ENCODE results near the gene ZNF341.

Gene ZNF341

DNA sequence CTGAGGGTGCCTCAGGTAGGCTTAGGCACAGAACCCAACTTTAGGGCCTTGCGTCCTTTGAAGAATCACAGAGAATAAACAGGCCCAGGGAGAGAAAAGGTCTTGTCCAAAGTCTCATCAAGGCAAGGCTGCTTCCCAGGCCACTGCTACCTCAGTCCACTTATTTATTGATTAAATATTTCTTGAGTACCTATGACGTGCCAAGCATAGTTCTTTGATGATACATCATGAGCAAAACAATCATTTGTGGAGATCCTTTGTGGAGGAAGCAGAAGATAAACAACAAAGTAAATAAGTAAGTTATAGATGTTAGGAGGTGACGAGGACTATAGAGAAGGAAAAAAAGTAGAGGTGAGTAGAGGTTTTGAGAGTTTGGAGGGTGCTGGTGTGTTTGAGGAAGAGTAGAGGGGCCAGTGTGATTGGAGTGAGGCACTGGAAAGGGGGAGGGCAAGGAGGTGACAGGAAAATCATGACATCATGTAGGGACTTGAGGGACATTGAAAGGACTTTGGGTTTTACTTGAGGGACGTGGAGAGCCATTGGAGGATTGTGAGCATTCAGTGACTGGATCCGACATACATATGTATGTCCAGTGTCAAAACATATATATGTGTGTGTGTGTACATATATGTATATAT lies 65.2 kb downstream of the ZNF341 start:
- no peak for DNase-seq

DNA sequence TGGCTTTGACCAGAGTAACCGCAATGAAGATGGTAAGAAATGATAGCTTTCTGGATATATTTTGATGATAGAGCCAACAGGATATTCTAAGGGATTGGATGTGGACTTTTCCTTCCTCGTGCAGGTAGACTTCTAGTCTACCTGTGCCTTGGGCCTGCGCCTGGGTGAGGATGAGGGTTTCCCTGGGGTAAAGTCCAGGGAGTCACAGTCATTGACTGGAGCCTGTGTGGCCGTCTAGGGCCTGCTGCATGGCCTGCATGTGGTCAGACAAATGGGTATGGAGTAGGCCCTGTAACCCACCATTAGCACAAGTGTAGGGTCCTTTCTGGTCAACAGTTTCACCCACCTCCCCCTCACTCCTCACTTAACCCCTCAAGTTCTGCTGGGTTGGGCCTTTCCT lies 66.6 kb downstream of the ZNF341 start:
- DNase-seq, result no peak

DNA sequence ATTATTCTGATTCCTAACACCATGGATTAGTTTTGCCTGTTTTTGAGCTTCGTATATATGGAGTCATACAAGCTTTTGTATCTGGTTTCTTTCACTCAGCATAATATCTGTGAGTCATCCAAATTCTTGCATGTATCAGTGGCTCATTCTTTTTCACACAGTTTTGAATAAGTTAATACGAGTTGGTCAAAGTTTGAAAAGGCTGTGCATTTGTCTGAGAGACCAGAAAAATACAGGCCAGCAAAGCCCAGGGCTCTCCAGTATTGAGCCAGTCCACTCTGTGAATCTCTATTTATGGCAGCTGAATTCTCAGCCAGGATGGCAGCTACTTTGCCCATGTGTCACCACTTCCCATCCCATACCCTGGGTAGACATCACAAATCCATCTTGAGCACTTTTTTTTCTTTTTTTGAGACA lies 72.1 kb downstream of the ZNF341 start:
- no peak for DNase-seq

GRCh38 chr20:33808388-33808787 lies 76.6 kb downstream of the ZNF341 start:
- DNase-seq, result no peak

GRCh38 chr20:33810259-33810658 lies 78.5 kb downstream of the ZNF341 start:
- DNase-seq, result no peak

- DNase-seq, result peak; percentile 92 to 98 (median 95)
Measured at GRCh38 chr20:33810885-33811775, 79.3 kb downstream of the ZNF341 start, which contains the start of gene CHMP4B. Gene CHMP4B (plus strand): TSS chr20:33811348. CDS start chr20:33811469, 121 bp downstream.

GRCh38 chr20:33811776-33812151 lies 80.0 kb downstream of the ZNF341 start:
- DNase-seq, result no peak

DNA sequence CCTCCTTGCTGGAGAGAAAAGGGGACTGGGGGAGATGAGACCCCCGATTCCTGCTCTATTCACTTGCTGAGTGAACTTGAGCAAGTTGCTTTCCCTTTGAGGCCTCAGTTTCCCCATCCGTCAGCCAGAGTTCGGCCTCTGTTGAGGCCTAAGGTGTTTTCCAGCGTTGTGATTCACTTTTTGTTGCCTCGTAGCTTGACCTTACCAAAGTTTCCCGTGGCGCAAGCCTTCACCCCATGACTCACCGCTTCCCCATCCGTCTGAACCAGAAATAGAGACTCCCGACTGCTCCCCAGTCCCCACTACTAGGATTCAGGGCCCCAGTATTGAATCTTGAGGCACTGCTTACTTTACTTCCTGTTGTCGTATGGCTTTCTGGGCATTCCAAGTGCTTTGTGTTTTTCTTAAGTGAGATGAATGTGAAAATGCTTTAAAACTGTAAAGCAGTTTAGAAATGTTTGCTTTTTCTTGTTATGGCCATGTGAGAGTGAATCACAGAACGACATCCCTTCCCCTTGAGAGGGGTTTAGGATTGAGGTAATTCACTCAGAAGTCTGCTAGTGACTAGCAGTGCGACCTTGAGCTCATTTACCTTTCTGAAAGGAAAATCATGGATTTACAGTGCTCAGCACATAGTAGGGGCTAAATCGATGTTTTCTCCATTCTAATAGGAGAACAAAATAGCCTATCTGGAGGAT lies 80.5 kb downstream of the ZNF341 start:
- no peak for DNase-seq

DNA sequence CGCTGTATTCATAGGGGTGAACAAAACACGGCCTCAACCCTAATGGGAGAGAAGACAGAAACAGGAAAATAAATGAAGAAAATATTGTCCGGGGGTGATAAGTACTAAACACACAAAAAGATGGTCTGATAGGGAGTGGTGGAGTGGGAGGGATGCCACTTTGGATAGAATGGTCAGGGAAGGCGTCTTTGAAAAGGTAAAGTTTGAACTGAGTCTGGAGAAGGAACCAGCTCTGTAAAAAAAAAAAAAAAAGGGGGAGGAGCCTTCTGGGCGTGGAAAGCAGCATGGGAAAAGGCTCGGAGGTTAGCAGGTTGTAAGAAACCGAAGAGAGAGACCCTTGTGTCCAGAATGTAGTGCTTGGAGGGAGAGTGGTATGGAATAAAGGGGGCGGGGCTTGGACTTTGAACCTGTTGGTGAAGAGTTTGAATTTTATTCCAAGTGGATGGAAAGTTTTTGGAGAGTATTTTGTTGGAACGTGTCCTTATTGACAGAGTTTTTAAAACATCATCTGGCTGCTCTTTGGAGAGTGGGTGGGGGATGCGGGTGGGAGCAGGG lies 81.2 kb downstream of the ZNF341 start:
- no peak for DNase-seq

- DNase-seq, result no peak
Measured at GRCh38 chr20:33814238-33814712, 82.5 kb downstream of the ZNF341 start.

DNA sequence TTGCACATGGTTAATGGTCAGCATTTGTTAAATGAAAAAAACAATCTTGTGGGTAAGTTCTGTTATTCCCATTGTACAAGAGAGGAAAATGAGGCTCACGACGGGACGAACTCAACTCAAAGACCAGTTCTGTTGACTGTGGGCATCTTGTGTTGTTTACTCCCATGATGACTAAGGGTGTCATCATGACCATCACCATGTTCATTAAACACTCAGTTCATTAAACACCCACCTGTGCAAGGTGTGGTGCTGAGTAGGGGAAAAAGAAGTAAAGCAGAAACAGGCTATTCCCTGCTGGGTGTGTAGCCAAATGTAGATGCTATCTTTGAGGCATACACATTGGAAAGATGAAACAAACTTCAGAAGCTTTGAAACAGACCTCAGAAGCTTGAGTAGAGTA lies 83.9 kb downstream of the ZNF341 start:
- no peak for DNase-seq

- DNase-seq, result no peak
Measured at GRCh38 chr20:33816191-33816590, 84.4 kb downstream of the ZNF341 start.

DNA sequence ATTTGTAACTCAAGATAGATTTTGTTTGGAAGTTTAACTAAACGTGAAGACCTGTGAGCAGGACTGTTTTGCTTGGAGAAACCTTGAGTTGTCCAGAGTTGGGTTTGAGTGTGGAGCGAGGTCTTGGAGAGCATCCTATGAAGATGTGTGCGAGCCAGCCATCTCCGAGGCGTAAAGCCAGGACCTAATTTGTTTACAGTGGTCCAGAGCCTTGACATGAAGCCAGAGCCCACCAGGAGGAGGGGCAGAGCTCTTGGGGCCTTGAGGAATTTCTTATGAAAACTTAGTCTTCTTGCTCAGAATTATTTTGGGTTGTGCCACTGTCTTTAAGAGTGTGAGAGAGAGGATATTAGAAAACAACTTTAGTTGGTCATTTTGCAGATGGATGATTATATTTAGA lies 85.6 kb downstream of the ZNF341 start:
- DNase-seq, result no peak

- DNase-seq, result no peak
Measured at GRCh38 chr20:33819456-33819855, 87.7 kb downstream of the ZNF341 start.

DNA sequence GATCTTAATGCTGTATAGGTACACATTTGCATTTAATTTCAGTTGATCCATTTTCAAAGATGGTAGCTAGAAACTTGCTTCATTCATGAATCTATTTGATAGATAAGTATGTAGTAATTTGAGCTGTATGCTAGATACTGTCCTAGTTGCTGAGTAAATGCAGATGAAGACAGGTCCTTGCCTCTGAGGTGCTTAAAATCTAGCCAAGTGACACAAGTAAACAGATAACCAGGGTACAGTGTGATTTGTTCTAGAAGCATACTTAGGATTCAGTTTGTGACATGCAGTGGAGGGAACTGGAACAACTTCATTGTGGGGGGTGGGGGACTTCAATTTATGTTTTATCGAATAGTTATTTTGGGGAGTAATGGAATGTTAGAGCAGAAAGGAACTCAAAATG lies 88.6 kb downstream of the ZNF341 start:
- DNase-seq, result no peak

DNA sequence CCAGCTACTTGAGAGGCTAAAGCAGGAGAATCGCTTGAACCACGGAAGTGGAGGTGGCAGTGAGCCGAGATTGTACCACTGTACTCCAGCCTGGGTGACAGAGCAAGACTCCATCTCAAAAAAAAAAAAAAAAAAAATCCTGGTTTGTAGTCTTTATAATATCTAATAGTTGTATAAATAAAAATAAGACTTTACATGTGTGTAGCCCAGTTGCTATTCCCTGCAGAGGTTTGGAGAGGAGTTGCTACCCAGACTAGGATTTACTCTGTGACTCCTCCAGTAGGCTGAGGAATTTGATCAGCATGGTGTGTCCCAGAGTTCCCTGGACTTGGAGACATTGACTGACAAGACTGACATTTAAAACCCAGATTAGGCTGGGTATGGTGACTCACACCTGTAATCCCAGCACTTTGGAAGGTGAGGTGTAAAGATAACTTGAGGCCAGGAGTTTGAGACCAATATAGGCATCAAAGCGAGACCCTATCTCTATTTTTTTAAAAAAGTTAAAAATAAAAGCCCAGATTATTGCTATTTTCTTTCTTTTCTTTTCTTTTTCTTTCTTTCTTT lies 89.6 kb downstream of the ZNF341 start:
- DNase-seq, result no peak

DNA sequence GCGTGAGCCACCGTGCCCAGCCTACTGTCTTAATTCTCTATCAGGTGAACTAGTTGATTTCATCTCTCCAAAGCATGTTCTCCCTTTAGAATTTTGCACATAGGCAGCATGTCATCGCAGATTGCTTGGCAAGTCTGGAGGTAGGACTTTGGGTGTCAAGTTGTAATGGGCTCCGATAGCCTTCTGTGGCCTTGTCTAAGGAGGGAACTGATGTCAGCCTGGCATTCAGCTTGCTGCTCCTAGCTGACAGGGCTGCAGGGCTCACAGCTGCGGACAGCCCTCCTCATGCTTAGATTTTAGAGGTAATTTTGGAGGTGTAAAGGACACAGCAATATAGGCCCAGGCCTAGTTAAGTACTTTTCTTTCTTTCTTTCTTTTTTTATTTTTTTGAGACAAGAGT lies 90.6 kb downstream of the ZNF341 start:
- no peak for DNase-seq

GRCh38 chr20:33822991-33823390 lies 91.2 kb downstream of the ZNF341 start:
- DNase-seq, result no peak

DNA sequence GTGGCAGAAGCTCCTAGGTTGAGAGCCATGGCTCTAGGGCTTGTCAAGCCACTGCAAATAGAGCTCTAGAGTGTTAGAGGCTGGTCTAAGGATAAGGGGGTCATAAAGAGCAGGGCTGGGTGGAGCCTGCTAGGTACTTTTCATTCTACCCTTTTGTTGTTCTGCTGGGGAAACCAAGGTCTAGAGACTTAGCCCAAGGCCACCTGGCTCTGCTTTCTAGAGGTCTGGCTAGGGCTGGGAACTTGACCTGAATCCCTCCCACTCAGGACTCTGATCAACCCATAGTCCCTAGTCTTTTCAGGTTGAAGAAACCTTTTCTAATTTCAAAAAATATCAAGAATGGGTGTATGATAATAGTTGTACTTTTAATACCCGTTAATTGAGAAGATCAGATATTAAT lies 93.1 kb downstream of the ZNF341 start:
- DNase-seq, result no peak

GRCh38 chr20:33825340-33826269 lies 93.8 kb downstream of the ZNF341 start:
- no peak for DNase-seq

DNA sequence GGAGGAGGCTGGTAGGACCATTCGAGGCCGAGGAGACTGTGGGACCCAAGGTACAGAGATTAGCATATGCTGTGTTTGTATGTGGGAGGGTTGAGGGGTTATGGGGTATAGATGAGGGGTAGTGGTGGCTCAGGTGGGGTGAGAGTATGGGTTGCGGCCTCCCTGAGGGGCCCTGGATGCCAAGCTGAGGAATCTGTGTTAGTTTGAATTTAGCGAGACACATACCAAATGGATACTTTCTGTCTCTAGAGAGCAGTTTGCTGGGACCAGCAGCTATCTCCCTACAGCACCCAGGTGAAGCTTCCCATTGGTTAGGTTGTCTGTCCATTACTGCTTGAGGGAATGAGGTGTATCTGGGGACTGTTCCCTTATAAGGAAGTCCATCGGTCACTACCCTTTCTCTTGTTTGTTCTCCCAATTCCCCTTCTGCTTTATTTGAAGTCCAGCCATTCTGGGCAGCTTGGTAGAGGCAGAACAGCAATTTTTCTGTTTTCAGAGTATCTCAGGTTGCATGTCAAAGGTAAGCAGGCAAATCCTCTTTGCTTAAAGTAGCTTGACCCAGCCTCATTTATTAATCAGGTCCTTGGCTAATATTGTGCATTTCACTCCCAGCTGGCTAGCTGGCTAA lies 94.6 kb downstream of the ZNF341 start:
- no peak for DNase-seq

Measured in activated naive CD4-positive, alpha-beta T cell (primary cell).